KMS-11 (cell line): ENCODE results near the gene FXR2.

ENCODE experiments used
- H2AFZ ChIP-seq: fragments of 200-600 bp; sonication (generic); 2 replicates; pipeline ENCODE4 v1.6.1; 2016; ENCODE audit warnings: antibody characterized with exemption, mixed run types, low read depth
- H3K27ac ChIP-seq: fragments of 200-600 bp; sonication (generic); 2 replicates; pipeline ENCODE4 v1.6.1; 2016; ENCODE audit warnings: mild to moderate bottlenecking, mixed run types
- H3K27me3 ChIP-seq: fragments of 200-600 bp; sonication (generic); 2 replicates; pipeline ENCODE4 v1.6.1; 2017; ENCODE audit warnings: mild to moderate bottlenecking, low read depth, mixed run types, moderate library complexity; ENCODE audit not compliant: insufficient read depth
- H3K36me3 ChIP-seq: fragments of 200-600 bp; sonication (generic); 2 replicates; pipeline ENCODE4 v1.6.1; 2017; ENCODE audit warnings: mild to moderate bottlenecking, mixed run types; ENCODE audit not compliant: insufficient read depth
- H3K4me1 ChIP-seq: fragments of 200-600 bp; sonication (generic); 2 replicates; pipeline ENCODE4 v1.6.1; 2016; ENCODE audit warnings: mild to moderate bottlenecking, low read depth, mixed run types; ENCODE audit not compliant: poor library complexity, severe bottlenecking
- H3K4me2 ChIP-seq: fragments of 200-600 bp; sonication (generic); 2 replicates; pipeline ENCODE4 v1.7.0; 2016; ENCODE audit warnings: mild to moderate bottlenecking, mixed run types
- H3K4me3 ChIP-seq: fragments of 200-600 bp; sonication (generic); IDR thresholded peaks from 2 replicates; pipeline ENCODE4 v1.6.1; 2017; ENCODE audit warnings: low read depth, low read length, mixed read lengths; ENCODE audit not compliant: insufficient read depth
- H3K79me2 ChIP-seq: fragments of 200-600 bp; sonication (generic); 2 replicates; pipeline ENCODE4 v1.6.1; 2016; ENCODE audit warnings: low read depth, mixed run types; ENCODE audit not compliant: insufficient read depth
- H3K9ac ChIP-seq: fragments of 200-600 bp; sonication (generic); 2 replicates; pipeline ENCODE4 v1.6.1; 2016; ENCODE audit warnings: mild to moderate bottlenecking, mixed run types
- H4K20me1 ChIP-seq: fragments of 200-600 bp; sonication (generic); 2 replicates; pipeline ENCODE4 v1.6.1; 2016; ENCODE audit warnings: mild to moderate bottlenecking, mixed run types; ENCODE audit not compliant: insufficient read depth
- CTCF ChIP-seq: fragments of 200-600 bp; sonication (generic); conservative IDR thresholded peaks from 2 replicates; pipeline ENCODE4 v1.6.1; 2017; ENCODE audit warnings: low read depth, mild to moderate bottlenecking, antibody characterized with exemption, low read length, moderate library complexity, mixed read lengths

FXR2 gene

GRCh38 chr17:7582396-7583252, 32.1 kb downstream of the FXR2 start:
- no peak overlapping the region for H2AFZ ChIP-seq
- H3K36me3 ChIP-seq: no peaks in the 10 kb centered on the region
- H3K4me2 ChIP-seq: no peak overlapping the region
- TF ChIP-seq CTCF: no peak
- H3K27ac ChIP-seq: no peak overlapping the region
- no peaks in the 10 kb centered on the region for H4K20me1 ChIP-seq
- H3K9ac ChIP-seq: no peak overlapping the region
- H3K27me3 ChIP-seq: no peaks in the 10 kb centered on the region
- H3K4me3 ChIP-seq: no peak overlapping the region
- H3K79me2 ChIP-seq: no peaks in the 10 kb centered on the region
- peaks cover 11% of the 10 kb centered on the region for H3K4me1 ChIP-seq

GRCh38 chr17:7580604-7581575, 33.8 kb downstream of the FXR2 start:
- H3K36me3 ChIP-seq: no peaks in the 10 kb centered on the region
- H4K20me1 ChIP-seq: no peaks in the 10 kb centered on the region
- H3K4me3 ChIP-seq: no peak overlapping the region
- H2AFZ ChIP-seq: no peak overlapping the region
- H3K9ac ChIP-seq: no peak overlapping the region
- H3K27me3 ChIP-seq: no peaks in the 10 kb centered on the region
- H3K27ac ChIP-seq: no peak overlapping the region
- 0 out of 2 replicates have a peak, but pooled peaks cover under 1% of the 10 kb centered on the region for H3K79me2 ChIP-seq
- peaks cover 11% of the 10 kb centered on the region for H3K4me1 ChIP-seq
- TF ChIP-seq CTCF: no peak
- H3K4me2 ChIP-seq: no peak overlapping the region

GRCh38 chr17:7579834-7580603, 34.7 kb downstream of the FXR2 start:
- Histone ChIP-seq H3K36me3 (no peaks in the 10 kb centered on the region), H3K4me1 (peaks cover 17% of the 10 kb centered on the region), H3K27ac (peak overlapping the region; percentile 46; the same call in 1 of the 2 replicates), H3K79me2 (peaks cover 9% of the 10 kb centered on the region; the same call in 1 of the 2 replicates), H3K4me3 (no peak overlapping the region), H4K20me1 (no peaks in the 10 kb centered on the region), H3K27me3 (no peaks in the 10 kb centered on the region), H2AFZ (no peak overlapping the region), H3K9ac (no peak overlapping the region), H3K4me2 (no peak overlapping the region)
- no peak for TF ChIP-seq CTCF
